ENCODE measurements around the gene IFNLR1. TPM values are rescaled to one million over a fixed set of nuclear protein-coding genes. Genes with fewer than 3 reads are reported as not detected.

IFNLR1 gene
- polyA plus RNA-seq, 3 donors, result not detected

GRCh38 chr1:24108334-24109165, 78.5 kb downstream of the IFNLR1 start:
- no peak overlapping the region for H3K4me2 ChIP-seq (replicated peaks; ENCODE audit: extremely low read depth, low read length, poor library complexity, severe bottlenecking)
- H2AFZ ChIP-seq (ENCODE audit: insufficient read depth, low read depth, low read length, poor library complexity, severe bottlenecking), result no peak overlapping the region
- peaks cover 8 to 24% (median 16%) of the 10 kb centered on the region in 3 donors for H3K27me3 Mint-ChIP-seq (ENCODE audit: low read depth in 3 of 3)

More at GRCh38 chr1:24108334-24109165, 78.5 kb downstream of the IFNLR1 start:
- H3K27ac ChIP-seq (ENCODE audit: low read depth in 1 of 2, low read length in 2 of 2), result no peak overlapping the region
- no peak overlapping the region for H3K4me3 ChIP-seq (replicated peaks in 1 of 3; ENCODE audit: low read depth in 2 of 3, low read length in 3 of 3)
- Mint-ChIP-seq H3K9me3 (no peaks in the 10 kb centered on the region), H3K4me1 (peaks cover 12% of the 10 kb centered on the region), H3K27ac (no peak overlapping the region), H3K4me3 (no peak overlapping the region), H3K36me3 (no peaks in the 10 kb centered on the region)
- intact Hi-C loops (cut with micrococcal nuclease), result no loop called here
- no peak for TF ChIP-seq CTCF (IDR thresholded peaks at IDR 0.05)
- no peak overlapping the region for H3K9ac ChIP-seq (ENCODE audit: insufficient read depth, low read length, poor library complexity, severe bottlenecking)
- no peaks in the 10 kb centered on the region for H3K79me2 ChIP-seq (ENCODE audit: insufficient read depth, low read length)
- H3K36me3 ChIP-seq (replicated peaks in 1 of 2; ENCODE audit: control insufficient read depth in 1 of 2, insufficient read depth in 2 of 2, low read length in 2 of 2), result no peaks in the 10 kb centered on the region
- WGBS (ENCODE audit: insufficient coverage), result 88% methylated on average over 19 of the region's 22 CpGs
- DNase-seq, result no peak
- H3K27me3 ChIP-seq (ENCODE audit: control insufficient read depth in 2 of 2, insufficient read depth in 2 of 2, low read length in 2 of 2), result peaks cover 0 to 2% of the 10 kb centered on the region in 2 donors
- no peaks in the 10 kb centered on the region for H4K20me1 ChIP-seq (ENCODE audit: insufficient read depth, low read length)
- no peaks in the 10 kb centered on the region for H3K4me1 ChIP-seq (ENCODE audit: control insufficient read depth in 1 of 2, insufficient read depth in 2 of 2, low read length in 2 of 2)
- no peaks in the 10 kb centered on the region for H3K9me3 ChIP-seq (replicated peaks in 1 of 2; ENCODE audit: control insufficient read depth in 1 of 2, insufficient read depth in 1 of 2, low read length in 2 of 2)

All from CD14-positive monocyte (primary cell).